GM06990 (cell line): ENCODE measurements around the gene WNT3.

Experiments
- DNase-seq: peaks from one replicate; pipeline ENCODE4 v3.0.0-alpha.2; 2011; ENCODE audit not compliant: insufficient read length; ENCODE audit errors: extremely low read depth
- H3K27me3 ChIP-seq: replicated peaks from 2 replicates; pipeline ENCODE4 v1.6.0; 2011; ENCODE audit warnings: low read length; ENCODE audit not compliant: control insufficient read depth, insufficient read depth
- H3K36me3 ChIP-seq: 2 replicates; pipeline ENCODE4 v1.5.1; 2011; ENCODE audit warnings: low read length; ENCODE audit not compliant: control insufficient read depth, insufficient read depth
- H3K4me3 ChIP-seq: replicated peaks from 2 replicates; pipeline ENCODE4 v1.5.1; 2011; ENCODE audit warnings: low read depth, mild to moderate bottlenecking, control low read depth, low read length
- TF ChIP-seq, protein P1 (sequence below): IDR thresholded peaks from 2 replicates; pipeline ENCODE4 v1.5.1; 2011; ENCODE audit warnings: low read length, control low read depth, mild to moderate bottlenecking, inconsistent platforms; ENCODE audit not compliant: insufficient read depth, poor library complexity, severe bottlenecking

WNT3 gene

DNA sequence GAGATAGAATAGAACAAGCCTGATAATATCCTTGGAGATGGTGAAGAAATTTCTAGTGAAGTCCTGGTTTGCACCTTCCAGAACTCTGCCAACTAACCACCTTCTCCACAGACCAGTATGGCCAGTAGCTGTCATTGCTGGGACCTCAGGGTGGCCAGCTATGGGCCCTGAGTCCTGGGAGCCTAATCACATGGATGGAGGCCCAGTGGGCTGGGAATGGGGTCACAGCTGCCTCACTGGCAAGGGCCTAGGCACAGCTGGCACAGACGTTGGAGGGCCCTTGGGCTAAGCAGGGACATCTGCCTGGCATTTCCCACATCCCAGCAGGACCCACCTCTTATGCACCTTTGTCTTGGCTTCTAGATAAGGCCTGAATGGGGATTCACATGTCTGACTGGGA lies 7.6 kb upstream of the WNT3 start:
- Histone ChIP-seq H3K4me3 (no peak overlapping the region), H3K36me3 (no peaks in the 10 kb centered on the region), H3K27me3 (peaks cover 5% of the 10 kb centered on the region)
- TF ChIP-seq, protein P1, sequence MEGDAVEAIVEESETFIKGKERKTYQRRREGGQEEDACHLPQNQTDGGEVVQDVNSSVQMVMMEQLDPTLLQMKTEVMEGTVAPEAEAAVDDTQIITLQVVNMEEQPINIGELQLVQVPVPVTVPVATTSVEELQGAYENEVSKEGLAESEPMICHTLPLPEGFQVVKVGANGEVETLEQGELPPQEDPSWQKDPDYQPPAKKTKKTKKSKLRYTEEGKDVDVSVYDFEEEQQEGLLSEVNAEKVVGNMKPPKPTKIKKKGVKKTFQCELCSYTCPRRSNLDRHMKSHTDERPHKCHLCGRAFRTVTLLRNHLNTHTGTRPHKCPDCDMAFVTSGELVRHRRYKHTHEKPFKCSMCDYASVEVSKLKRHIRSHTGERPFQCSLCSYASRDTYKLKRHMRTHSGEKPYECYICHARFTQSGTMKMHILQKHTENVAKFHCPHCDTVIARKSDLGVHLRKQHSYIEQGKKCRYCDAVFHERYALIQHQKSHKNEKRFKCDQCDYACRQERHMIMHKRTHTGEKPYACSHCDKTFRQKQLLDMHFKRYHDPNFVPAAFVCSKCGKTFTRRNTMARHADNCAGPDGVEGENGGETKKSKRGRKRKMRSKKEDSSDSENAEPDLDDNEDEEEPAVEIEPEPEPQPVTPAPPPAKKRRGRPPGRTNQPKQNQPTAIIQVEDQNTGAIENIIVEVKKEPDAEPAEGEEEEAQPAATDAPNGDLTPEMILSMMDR, result no peak
- no peak for DNase-seq

DNA sequence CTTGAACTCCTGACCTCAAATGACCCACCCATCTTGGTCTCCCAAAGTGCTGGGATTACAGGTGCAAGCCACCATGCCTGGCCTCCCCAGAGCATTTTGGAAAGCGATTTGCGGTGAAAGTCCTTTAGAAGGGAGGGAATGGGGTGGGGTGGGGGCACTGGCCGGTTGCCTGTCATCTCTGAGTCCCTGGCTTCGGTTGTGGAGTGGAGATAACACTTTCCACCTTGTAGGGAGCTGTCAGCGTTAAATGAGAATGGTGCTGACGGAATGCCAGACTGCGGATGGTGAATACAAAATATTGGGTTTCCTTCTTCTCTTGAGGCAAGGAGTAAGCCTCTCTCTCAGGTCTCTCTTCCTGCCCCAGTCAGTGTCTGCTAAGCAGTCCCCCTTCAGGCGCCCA lies 5.2 kb upstream of the WNT3 start:
- peaks cover 16% of the 10 kb centered on the region for H3K27me3 ChIP-seq
- TF ChIP-seq, protein P1, result no peak
- H3K4me3 ChIP-seq, result no peak overlapping the region
- H3K36me3 ChIP-seq, result no peaks in the 10 kb centered on the region
- DNase-seq, result no peak

DNA sequence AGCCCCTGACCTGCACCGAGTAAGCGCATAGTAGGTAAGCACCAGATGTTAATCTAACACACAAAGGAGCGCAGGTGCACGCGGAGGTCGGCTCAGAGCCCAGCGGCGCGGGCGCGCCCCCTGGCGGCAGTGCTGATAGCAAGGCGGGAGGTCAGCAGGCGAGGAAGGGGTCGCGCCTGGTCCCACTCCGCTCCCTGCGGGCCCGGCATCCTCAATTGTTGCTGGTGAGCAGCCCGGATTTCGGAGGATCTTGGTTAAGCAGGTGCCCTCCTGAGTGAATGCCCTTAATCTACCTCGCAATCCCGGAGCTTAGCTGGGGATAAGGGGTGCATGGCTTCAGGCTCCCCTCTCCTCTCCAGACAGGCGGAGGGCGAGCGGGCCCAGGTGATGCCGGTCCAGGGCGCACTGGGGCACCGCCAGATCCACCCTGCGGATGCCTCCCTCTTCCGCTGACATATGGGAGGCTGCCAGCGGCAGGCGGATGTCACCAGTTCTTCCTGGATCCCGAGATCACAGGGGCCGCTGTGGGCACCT lies 4.0 kb upstream of the WNT3 start:
- DNase-seq, result peak; percentile 40
- no peaks in the 10 kb centered on the region for H3K36me3 ChIP-seq
- peaks cover 16% of the 10 kb centered on the region for H3K27me3 ChIP-seq
- TF ChIP-seq, protein P1, result peak; percentile 84
- H3K4me3 ChIP-seq, result no peak overlapping the region

DNA sequence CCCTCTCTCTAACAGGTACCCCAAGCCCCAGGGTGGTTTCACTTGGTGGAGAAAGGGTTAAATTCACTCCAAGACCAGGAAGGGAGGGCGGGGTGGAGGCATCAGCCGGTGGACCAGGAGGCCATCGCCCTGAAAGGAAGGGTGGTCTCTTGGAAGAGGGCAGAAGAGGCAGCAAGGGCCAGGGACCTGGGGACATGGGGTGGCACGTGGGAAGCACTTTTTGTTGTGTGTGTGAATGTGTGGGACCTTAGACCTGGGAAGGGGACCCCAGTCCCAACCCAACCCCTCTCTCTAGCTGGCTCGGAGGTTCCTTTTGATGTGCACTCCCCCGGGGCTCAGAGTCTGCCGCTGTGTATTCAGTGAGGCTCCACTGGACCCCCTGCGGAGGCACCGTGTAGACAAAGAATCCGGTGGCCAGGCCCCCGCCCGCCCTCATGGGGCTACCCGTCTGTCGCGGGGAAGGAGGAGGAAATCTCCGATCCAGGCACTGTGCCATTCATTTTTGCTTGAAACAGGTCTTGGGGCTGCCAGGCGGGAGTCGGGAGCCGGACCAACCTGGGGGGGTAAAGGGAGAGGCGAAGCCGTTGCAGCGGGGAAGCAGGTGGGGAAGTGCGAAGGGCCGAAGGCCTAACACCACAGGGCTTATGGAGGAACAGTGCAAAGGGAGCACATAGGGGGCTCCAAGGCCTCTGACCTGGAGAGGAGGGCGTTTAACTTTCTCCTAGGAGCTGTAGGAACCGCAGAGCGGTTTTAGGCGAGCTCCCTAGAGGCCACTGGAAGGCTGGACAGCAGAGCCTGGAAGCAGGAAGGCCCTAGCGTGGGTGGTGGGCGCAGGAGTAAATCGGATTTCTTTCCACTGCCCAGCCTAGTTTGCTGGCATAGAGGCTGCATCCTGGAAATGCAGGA lies 3.2 kb upstream of the WNT3 start:
- Histone ChIP-seq H3K36me3 (no peaks in the 10 kb centered on the region), H3K4me3 (no peak overlapping the region), H3K27me3 (peaks cover 16% of the 10 kb centered on the region)
- DNase-seq, result no peak
- TF ChIP-seq, protein P1, result no peak

DNA sequence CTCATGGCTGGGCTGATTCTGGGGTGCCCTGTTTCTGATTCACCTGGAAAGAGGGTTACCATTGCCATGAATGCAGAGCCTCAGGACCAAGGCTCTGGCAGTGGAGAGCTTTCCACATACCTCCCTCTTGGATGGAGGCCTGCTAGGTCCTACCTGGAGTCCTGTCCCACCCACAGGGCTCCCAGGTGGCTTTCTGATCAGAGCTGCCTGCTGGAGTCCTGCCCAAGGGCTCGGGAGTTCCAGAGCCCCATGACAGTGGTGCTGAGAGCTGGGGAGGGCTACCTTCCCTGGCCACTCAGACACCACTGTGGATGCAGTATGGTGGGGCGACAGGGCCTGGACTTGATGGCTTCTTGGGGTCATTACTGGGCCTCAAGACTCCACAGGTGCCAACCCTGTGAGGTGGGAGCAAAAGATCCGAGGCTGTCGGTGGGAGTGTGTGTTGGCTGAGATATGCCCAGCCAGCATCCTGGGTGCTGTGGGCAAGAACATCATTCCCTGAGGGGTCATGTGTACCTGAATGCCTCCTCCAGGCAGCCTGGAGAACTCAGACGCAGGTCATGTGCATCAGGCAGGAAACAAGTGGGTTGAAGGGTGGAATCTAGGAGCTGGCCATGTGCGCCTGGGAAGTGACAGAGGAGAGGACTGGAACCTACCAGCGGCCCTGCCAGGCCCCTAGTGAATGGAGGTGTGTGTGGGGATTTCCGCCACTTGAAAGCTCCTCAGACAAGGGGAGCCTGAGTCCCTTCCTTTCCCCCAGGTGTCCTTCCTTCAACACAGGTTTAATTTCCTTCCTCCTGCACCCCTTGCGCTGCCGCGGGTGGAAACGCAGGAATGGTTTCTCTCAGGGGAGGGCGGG lies 2.3 kb upstream of the WNT3 start:
- Histone ChIP-seq H3K36me3 (no peaks in the 10 kb centered on the region), H3K4me3 (no peak overlapping the region), H3K27me3 (peaks cover 17% of the 10 kb centered on the region)
- TF ChIP-seq, protein P1, result no peak
- no peak for DNase-seq
